ENCODE measurements around the gene UGGT2. TPM values are rescaled to one million over a fixed set of nuclear protein-coding genes. Genes with fewer than 3 reads are reported as not detected.
A peak's percentile ranks its signal among the peaks of the same experiment; 100 is the strongest.

UGGT2 gene
- total RNA-seq, 1 experiment from 2014 or later = 34.5 TPM

GRCh38 chr13:96002322-96003131 lies 50.7 kb downstream of the UGGT2 start:
- Histone ChIP-seq H2AFZ (ENCODE audit: low read length) (no peak overlapping the region), H3K23me2 (ENCODE audit: insufficient read length, low read depth, low read length, poor library complexity, severe bottlenecking) (no peaks in the 10 kb centered on the region), H3K4me1 (ENCODE audit: insufficient read depth, low read length) (peaks cover 10% of the 10 kb centered on the region; the same call in 1 of the 2 replicates), H4K8ac (replicated peaks; ENCODE audit: insufficient read length, low read depth, low read length) (no peak overlapping the region), H4K5ac (ENCODE audit: insufficient read length, low read depth, low read length) (no peak overlapping the region), H3K14ac (ENCODE audit: insufficient read depth, low read length) (no peak overlapping the region), H3T11ph (ENCODE audit: low read length) (no peak overlapping the region), H2AK5ac (ENCODE audit: insufficient read length, low read length) (no peak overlapping the region), H2BK20ac (ENCODE audit: low read depth, low read length, poor library complexity, severe bottlenecking) (no peak overlapping the region), H2BK12ac (ENCODE audit: insufficient read length, low read depth, low read length) (no peak overlapping the region), H2BK5ac (ENCODE audit: insufficient read length, low read length) (no peak overlapping the region), H3K9me3 (ENCODE audit: control insufficient read depth, low read depth, low read length) (no peaks in the 10 kb centered on the region), H4K91ac (ENCODE audit: insufficient read length, low read depth, low read length) (no peak overlapping the region), H3K23ac (ENCODE audit: insufficient read length, low read depth, low read length) (no peak overlapping the region), H3K18ac (ENCODE audit: insufficient read length, low read depth, low read length) (no peak overlapping the region), H3K56ac (ENCODE audit: insufficient read length, low read depth, low read length) (no peak overlapping the region), H3K9ac (ENCODE audit: extremely low read depth, insufficient read length, low read length) (no peak overlapping the region), H3K79me1 (ENCODE audit: insufficient read depth, low read depth, low read length, poor library complexity, severe bottlenecking) (no peaks in the 10 kb centered on the region), H3K27ac (ENCODE audit: insufficient read length, low read depth, low read length) (no peak overlapping the region), H4K20me1 (ENCODE audit: control insufficient read depth, insufficient read depth, insufficient read length) (no peaks in the 10 kb centered on the region), H2BK120ac (ENCODE audit: low read depth, low read length, poor library complexity, severe bottlenecking) (no peak overlapping the region), H3K27me3 (ENCODE audit: insufficient read depth, low read length) (no peaks in the 10 kb centered on the region), H3K79me2 (ENCODE audit: insufficient read depth, low read length) (no peaks in the 10 kb centered on the region), H3K4me2 (ENCODE audit: insufficient read depth, insufficient read length, low read length) (no peak overlapping the region), H3K4ac (ENCODE audit: low read depth, low read length) (no peak overlapping the region), H2BK15ac (ENCODE audit: low read depth, low read length) (no peak overlapping the region)
- TF ChIP-seq CTCF (conservative IDR thresholded peaks at IDR 0.05) = no peak
- H3K27me3 Mint-ChIP-seq (ENCODE audit: low read depth) = no peaks in the 10 kb centered on the region
- H3K4me3 Mint-ChIP-seq = no peak overlapping the region
- H3K9me3 Mint-ChIP-seq = peaks cover 4 to 10% of the 10 kb centered on the region in 2 experiments; a peak in 3 of 5 replicates
- peaks cover 5 to 20% (median 18%) of the 10 kb centered on the region in 3 experiments; a peak in 6 of 7 replicates for H3K36me3 Mint-ChIP-seq (ENCODE audit: insufficient read depth in 1 of 3, low read depth in 3 of 3)
- WGBS (ENCODE audit: extremely low coverage, insufficient read length, low lambda C conversion rate) = no CpG with 5 or more reads among the region's 4 CpGs
- H3K27ac Mint-ChIP-seq = peak overlapping the region in 1 of 3 experiments; percentile 96; a peak in 3 of 7 replicates
- no peak for DNase-seq
- H3K4me1 Mint-ChIP-seq = peaks cover 54 to 58% of the 10 kb centered on the region in 2 experiments
